NB4 (cell line): ENCODE data around the gene SP100.
"Not testable (repeated sequence)": the region's sequence is repeated elsewhere in the genome, so short reads cannot be mapped to it uniquely, and the experiment has no call there.

Experiments used
- DNase-seq: peaks from one replicate; pipeline ENCODE4 v3.0.0; 2010; ENCODE audit warnings: low read depth
- H3K4me3 ChIP-seq: one replicate; pipeline ENCODE4 v1.5.1; 2011; ENCODE audit warnings: mild to moderate bottlenecking, low read depth, low read length, moderate library complexity
- CTCF ChIP-seq: IDR thresholded peaks from one replicate; pipeline ENCODE4 v1.5.1; 2012; ENCODE audit warnings: low read depth, low read length
- MAX ChIP-seq: IDR thresholded peaks from 2 replicates; pipeline ENCODE4 v1.6.1; 2011; ENCODE audit warnings: low read depth, low read length
- MYC ChIP-seq: IDR thresholded peaks from 2 replicates; pipeline ENCODE4 v1.6.1; 2011; ENCODE audit warnings: low read depth, low read length
- POLR2A ChIP-seq: IDR thresholded peaks from 2 replicates; pipeline ENCODE4 v1.6.1; 2011; ENCODE audit warnings: mild to moderate bottlenecking; ENCODE audit not compliant: insufficient read length; ENCODE audit errors: extremely low read depth

The SP100 gene

GRCh38 chr2:230485801-230486341, 69.9 kb downstream of the SP100 start:
- DNase-seq: no peak
- TF ChIP-seq CTCF: no peak
- TF ChIP-seq MYC: no peak
- no peak for TF ChIP-seq POLR2A
- no peak for TF ChIP-seq MAX
- H3K4me3 ChIP-seq: no peak overlapping the region

- DNase-seq, H3K4me3 ChIP-seq: not testable (repeated sequence)
These were observed 75.2 kb downstream of the SP100 start for GRCh38 chr2:230491219-230491618.

- DNase-seq: no peak
- H3K4me3 ChIP-seq: no peak overlapping the region
- TF ChIP-seq POLR2A: no peak
- TF ChIP-seq MYC: no peak
- TF ChIP-seq CTCF: no peak
- TF ChIP-seq MAX: no peak
These were observed 76.1 kb downstream of the SP100 start for GRCh38 chr2:230492107-230492506.

- TF ChIP-seq POLR2A: no peak
- TF ChIP-seq MYC: no peak
- no peak for TF ChIP-seq MAX
- TF ChIP-seq CTCF: no peak
- H3K4me3 ChIP-seq: no peak overlapping the region
- DNase-seq: no peak
These were observed 79.0 kb downstream of the SP100 start for GRCh38 chr2:230494980-230495379.

GRCh38 chr2:230496891-230497290, 80.9 kb downstream of the SP100 start:
- no peak for DNase-seq
- TF ChIP-seq MAX (no peak), MYC (no peak), CTCF (no peak), POLR2A (no peak)
- no peak overlapping the region for H3K4me3 ChIP-seq

GRCh38 chr2:230498506-230499107, 82.6 kb downstream of the SP100 start:
- TF ChIP-seq POLR2A: no peak
- no peak for TF ChIP-seq MAX
- no peak for TF ChIP-seq CTCF
- no peak for TF ChIP-seq MYC
- DNase-seq: no peak
- no peak overlapping the region for H3K4me3 ChIP-seq
